GM19467 (cell line): ENCODE results near the gene SH2D4B.
"Not testable (repeated sequence)": the region's sequence is repeated elsewhere in the genome, so short reads cannot be mapped to it uniquely, and the experiment has no call there.

Source experiments
- ATAC-seq: cut with Tn5 transposase; IDR thresholded peaks from one replicate; pipeline ENCODE4 v1.9.1; 2021; ENCODE audit warnings: mild to moderate bottlenecking, moderate library complexity; ENCODE audit not compliant: unreplicated experiment

Gene SH2D4B

GRCh38 chr10:80542053-80542452 lies 4.4 kb downstream of the SH2D4B start:
- no peak for ATAC-seq

- ATAC-seq: no peak
These were observed 5.1 kb downstream of the SH2D4B start for GRCh38 chr10:80542652-80543318.

- ATAC-seq: not testable (repeated sequence)
These were observed 5.6 kb downstream of the SH2D4B start for GRCh38 chr10:80543319-80543672.

GRCh38 chr10:80544316-80544953 lies 6.7 kb downstream of the SH2D4B start:
- ATAC-seq: no peak

GRCh38 chr10:80545258-80545881 lies 7.7 kb downstream of the SH2D4B start:
- ATAC-seq: no peak

- no peak for ATAC-seq
These were observed 14.5 kb downstream of the SH2D4B start for GRCh38 chr10:80552151-80552646.

- no peak for ATAC-seq
These were observed 15.7 kb downstream of the SH2D4B start for GRCh38 chr10:80553436-80553835.

- ATAC-seq: no peak
These were observed 16.3 kb downstream of the SH2D4B start for GRCh38 chr10:80554050-80554449.

- ATAC-seq: no peak
These were observed 17.7 kb downstream of the SH2D4B start for GRCh38 chr10:80555415-80555814.

- ATAC-seq: no peak
These were observed 24.2 kb downstream of the SH2D4B start for GRCh38 chr10:80561950-80562349.

- no peak for ATAC-seq
These were observed 29.6 kb downstream of the SH2D4B start for GRCh38 chr10:80567292-80567691.

GRCh38 chr10:80569131-80569895 lies 31.6 kb downstream of the SH2D4B start:
- no peak for ATAC-seq

- no peak for ATAC-seq
These were observed 33.6 kb downstream of the SH2D4B start for GRCh38 chr10:80571352-80571751.

- ATAC-seq: no peak
These were observed 41.6 kb downstream of the SH2D4B start for GRCh38 chr10:80579181-80579763.

- no peak for ATAC-seq
These were observed 42.3 kb downstream of the SH2D4B start for GRCh38 chr10:80579849-80580637.

GRCh38 chr10:80580638-80581468 lies 43.2 kb downstream of the SH2D4B start:
- no peak for ATAC-seq

- no peak for ATAC-seq
These were observed 43.8 kb downstream of the SH2D4B start for GRCh38 chr10:80581469-80581835.

- no peak for ATAC-seq
These were observed 44.7 kb downstream of the SH2D4B start for GRCh38 chr10:80582286-80582960.

GRCh38 chr10:80583685-80584084 lies 46.0 kb downstream of the SH2D4B start:
- ATAC-seq: no peak
